OCI-LY1 (cell line): Measurements from ENCODE around the gene IL31.

Source experiments
- H2AFZ ChIP-seq: fragments of 200-600 bp; sonication (generic), shearing (Covaris generic); 2 replicates; pipeline ENCODE4 v1.6.0; 2014; ENCODE audit warnings: antibody characterized with exemption, mild to moderate bottlenecking, low read length
- H3F3A ChIP-seq: fragments of 200-600 bp; sonication (generic), shearing (Covaris generic); 2 replicates; pipeline ENCODE4 v1.6.0; 2014; ENCODE audit warnings: mild to moderate bottlenecking, antibody characterized with exemption, low read length, moderate library complexity; ENCODE audit not compliant: insufficient read depth
- H3K27ac ChIP-seq: fragments of 200-600 bp; sonication (generic); 2 replicates; pipeline ENCODE4 v1.5.1; 2014; ENCODE audit warnings: low read length, mixed run types, mild to moderate bottlenecking, low read depth; ENCODE audit not compliant: poor library complexity, severe bottlenecking
- H3K27me3 ChIP-seq: fragments of 200-600 bp; sonication (generic); 2 replicates; pipeline ENCODE4 v1.6.0; 2014; ENCODE audit warnings: antibody characterized with exemption, mild to moderate bottlenecking, low read length, moderate library complexity; ENCODE audit not compliant: insufficient read depth
- H3K36me3 ChIP-seq: fragments of 200-600 bp; sonication (generic); 2 replicates; pipeline ENCODE4 v1.6.1; 2014; ENCODE audit warnings: mild to moderate bottlenecking, antibody characterized with exemption, low read length, moderate library complexity, mixed read lengths; ENCODE audit not compliant: insufficient read depth
- H3K4me1 ChIP-seq: fragments of 200-600 bp; sonication (generic); 2 replicates; pipeline ENCODE4 v1.5.1; 2014; ENCODE audit warnings: mild to moderate bottlenecking, low read length, moderate library complexity; ENCODE audit not compliant: insufficient read depth, severe bottlenecking
- H3K4me2 ChIP-seq: fragments of 200-600 bp; sonication (generic), shearing (Covaris generic); 2 replicates; pipeline ENCODE4 v1.6.1; 2014; ENCODE audit warnings: low read length
- H3K4me3 ChIP-seq: fragments of 200-600 bp; sonication (generic); 2 replicates; pipeline ENCODE4 v1.5.1; 2014; ENCODE audit warnings: low read length, low read depth, mild to moderate bottlenecking, mixed read lengths; ENCODE audit not compliant: poor library complexity, severe bottlenecking
- H3K79me2 ChIP-seq: fragments of 200-600 bp; shearing (Covaris generic); 2 replicates; pipeline ENCODE4 v1.6.1; 2016; ENCODE audit warnings: mixed run types, low read length, mixed read lengths; ENCODE audit not compliant: insufficient read depth
- H3K9ac ChIP-seq: fragments of 200-600 bp; sonication (generic), shearing (Covaris generic); 2 replicates; pipeline ENCODE4 v1.6.1; 2014; ENCODE audit warnings: mild to moderate bottlenecking, low read length, mixed read lengths
- H3K9me2 ChIP-seq: fragments of 200-600 bp; sonication (generic), shearing (Covaris generic); 2 replicates; pipeline ENCODE4 v1.6.1; 2014; ENCODE audit warnings: low read depth, mild to moderate bottlenecking, low read length, mixed read lengths
- H3K9me3 ChIP-seq: fragments of 200-600 bp; shearing (Covaris generic); 2 replicates; pipeline ENCODE4 v1.6.1; 2014; ENCODE audit warnings: low read length, mixed read lengths
- H4K20me1 ChIP-seq: fragments of 200-600 bp; sonication (generic), shearing (Covaris generic); 2 replicates; pipeline ENCODE4 v1.6.0; 2016; ENCODE audit warnings: mild to moderate bottlenecking, low read length; ENCODE audit not compliant: insufficient read depth
- CTCF ChIP-seq: fragments of 200-600 bp; sonication (generic), shearing (Covaris generic); IDR thresholded peaks from 2 replicates; pipeline ENCODE4 v1.5.1; 2017; ENCODE audit warnings: mild to moderate bottlenecking, antibody characterized with exemption, low read length, moderate library complexity, mixed read lengths
- EZH2 ChIP-seq: fragments of 200-600 bp; sonication (generic), shearing (Covaris generic); IDR thresholded peaks from 2 replicates; pipeline ENCODE4 v1.8.0; 2017; ENCODE audit warnings: borderline replicate concordance, mixed run types, mild to moderate bottlenecking, antibody characterized with exemption, low read length, moderate library complexity, mixed read lengths

Gene IL31

GRCh38 chr12:122150127-122150681 lies 23.8 kb downstream of the IL31 start:
- Histone ChIP-seq H2AFZ (no peak overlapping the region), H3K4me2 (no peak overlapping the region), H3K4me3 (no peak overlapping the region), H3K36me3 (no peaks in the 10 kb centered on the region), H3K4me1 (peaks cover 11% of the 10 kb centered on the region), H3F3A (no peaks in the 10 kb centered on the region), H3K9me2 (no peaks in the 10 kb centered on the region), H4K20me1 (no peaks in the 10 kb centered on the region), H3K79me2 (no peaks in the 10 kb centered on the region), H3K9me3 (no peaks in the 10 kb centered on the region), H3K27ac (no peak overlapping the region), H3K27me3 (no peaks in the 10 kb centered on the region), H3K9ac (no peak overlapping the region)
- no peak for TF ChIP-seq CTCF
- no peak for TF ChIP-seq EZH2

- Histone ChIP-seq H3K79me2 (no peaks in the 10 kb centered on the region), H3K9me2 (no peaks in the 10 kb centered on the region), H4K20me1 (no peaks in the 10 kb centered on the region), H3F3A (no peaks in the 10 kb centered on the region), H3K4me1 (peaks cover 11% of the 10 kb centered on the region), H3K36me3 (no peaks in the 10 kb centered on the region), H3K9me3 (no peaks in the 10 kb centered on the region), H2AFZ (no peak overlapping the region), H3K4me3 (no peak overlapping the region), H3K9ac (no peak overlapping the region), H3K27me3 (no peaks in the 10 kb centered on the region), H3K4me2 (no peak overlapping the region), H3K27ac (no peak overlapping the region)
- TF ChIP-seq EZH2 (no peak), CTCF (no peak)
Measured at GRCh38 chr12:122148657-122149056, 25.4 kb downstream of the IL31 start.

- H3K9ac ChIP-seq: no peak overlapping the region
- peaks cover 6% of the 10 kb centered on the region for H3K36me3 ChIP-seq
- H2AFZ ChIP-seq: no peak overlapping the region
- H3K4me2 ChIP-seq: no peak overlapping the region
- no peak overlapping the region for H3K27ac ChIP-seq
- H3F3A ChIP-seq: no peaks in the 10 kb centered on the region
- no peak for TF ChIP-seq EZH2
- no peak for TF ChIP-seq CTCF
- H4K20me1 ChIP-seq: no peaks in the 10 kb centered on the region
- H3K9me2 ChIP-seq: no peaks in the 10 kb centered on the region
- no peaks in the 10 kb centered on the region for H3K79me2 ChIP-seq
- no peaks in the 10 kb centered on the region for H3K27me3 ChIP-seq
- H3K4me1 ChIP-seq: peaks cover 11% of the 10 kb centered on the region
- H3K9me3 ChIP-seq: no peaks in the 10 kb centered on the region
- H3K4me3 ChIP-seq: no peak overlapping the region
Measured at GRCh38 chr12:122147514-122148290, 26.3 kb downstream of the IL31 start.
